GM12878 (cell line): ENCODE results near the gene TMEM38A. TPM values are rescaled to one million over a fixed set of nuclear protein-coding genes. Genes with fewer than 3 reads are reported as not detected.

Experiments used
- CHD1 ChIP-seq: IDR thresholded peaks from 2 replicates; pipeline ENCODE4 v1.6.1; 2012; ENCODE audit warnings: low read depth, low read length, improper control_type of control experiment
- DPF2 ChIP-seq: fragments of 450-650 bp; IDR thresholded peaks from 2 replicates; pipeline ENCODE4 v1.6.1; 2017; ENCODE audit warnings: mild to moderate bottlenecking
- NKRF ChIP-seq: fragments of 450-650 bp; conservative IDR thresholded peaks from 2 replicates; pipeline ENCODE4 v1.6.1; 2017; ENCODE audit warnings: mild to moderate bottlenecking, moderate library complexity
- SMC3 ChIP-seq: IDR thresholded peaks from 2 replicates; pipeline ENCODE4 v1.6.1; 2011; ENCODE audit warnings: low read length, improper control_type of control experiment, borderline replicate concordance
- TAF1 ChIP-seq: IDR thresholded peaks from 2 replicates; pipeline ENCODE4 v1.6.1; 2011; ENCODE audit warnings: mild to moderate bottlenecking, low read depth, low read length, borderline replicate concordance
- YY1 ChIP-seq: IDR thresholded peaks from 2 replicates; pipeline ENCODE4 v1.6.1; 2011; ENCODE audit warnings: low read depth, mild to moderate bottlenecking, low read length
- polyA plus RNA-seq, 11 experiments: library from polyadenylated mRNA; depleted of rRNA in 4 of 11; unstranded in 6 of 11; stranded (reverse) in 5 of 11; fragments of >200 nt; fragmentation: Nextera tagmentation in 4 of 11; fragmentation: Illumina TruSeq in 1 of 11; extraction: Ambion mirVana in 4 of 11; extraction: Trizol in 1 of 11; gene quantifications; 1 replicate in 1 of 11; 2 replicates in 10 of 11; pipeline versions ENCODE4 v1.2.1 to v1.2.3, GENCODE V29; 2011 to 2016; ENCODE audit warnings: inconsistent platforms in 2 of 11, missing spikeins in 2 of 11, low read depth in 1 of 11
- total RNA-seq, 4 experiments: library from RNA; depleted of rRNA in 3 of 4; stranded (reverse); fragments of >200 nt in 3 of 4; fragmentation: Illumina TruSeq in 1 of 4; extraction: Trizol in 1 of 4; gene quantifications; 2 replicates each; pipeline versions ENCODE4 v1.2.1 to v1.2.3, GENCODE V29; 2013 to 2021
- TF ChIP-seq, protein P1 (sequence below), 3 experiments: IDR thresholded peaks in 2 of 3; conservative IDR thresholded peaks in 1 of 3; 2 replicates each; pipeline ENCODE4 v1.5.1; 2011; ENCODE audit warnings: low read depth in 3 of 3, low read length in 3 of 3, mild to moderate bottlenecking in 3 of 3, control low read depth in 2 of 3, moderate library complexity in 2 of 3, inconsistent platforms in 1 of 3, mixed read lengths in 1 of 3; ENCODE audit not compliant: control insufficient read depth in 2 of 3, insufficient read depth in 1 of 3; ENCODE audit errors: extremely low read depth in 1 of 3

The TMEM38A gene
- total and polyA plus RNA-seq, 10 of the 15 experiments (the other 5 are each of a cell fraction or from before 2014, with no cell fraction given): 4.5 to 22.2 (median 15.0) TPM

DNA sequence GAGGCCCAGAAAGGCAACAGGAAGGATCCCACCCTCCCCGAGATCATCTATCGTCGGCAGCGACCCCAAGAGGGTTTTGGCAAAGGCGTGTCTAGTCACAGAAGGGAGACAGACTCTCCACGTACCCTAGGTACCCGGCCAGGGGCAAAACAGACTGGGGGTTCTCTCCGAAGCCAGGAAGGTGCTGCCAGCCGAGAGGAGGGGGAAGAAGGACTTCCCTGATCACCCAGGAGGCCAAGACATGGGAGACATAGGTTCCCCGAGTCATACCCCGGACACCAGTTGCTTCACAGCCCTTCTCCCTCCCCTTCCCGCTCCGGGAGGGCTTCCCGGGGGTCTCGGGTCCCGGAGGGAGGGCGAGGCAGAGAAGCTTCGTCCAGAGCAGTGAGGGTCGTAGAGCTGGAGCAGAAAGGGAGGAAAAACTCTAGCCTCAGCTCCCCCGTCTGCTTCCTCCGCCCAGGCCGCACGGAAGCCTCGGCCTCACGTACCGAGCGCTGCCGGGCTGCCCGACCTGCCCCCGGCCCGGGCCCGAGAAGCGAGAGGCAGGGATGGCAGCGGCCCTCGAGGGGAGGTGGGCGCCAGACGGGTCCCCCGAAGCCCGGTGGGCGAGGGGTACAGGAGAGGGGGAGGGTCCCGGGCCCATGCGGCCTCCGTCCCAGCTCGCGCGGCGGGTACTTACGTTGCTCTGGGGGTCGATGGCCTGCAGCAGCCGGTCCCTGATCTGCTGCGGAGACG lies 33.6 kb upstream of the TMEM38A start (continued):
- TF ChIP-seq SMC3 (no peak), DPF2 (no peak), CHD1 (peak; percentile 80; the same call in 1 of the 2 replicates), TAF1 (peak; percentile 48; the same call in 1 of the 2 replicates), NKRF (peak; percentile 49; the same call in 1 of the 2 replicates), YY1 (0 out of 2 replicates have a peak, but pooled peaks have one; percentile 19)
- TF ChIP-seq, protein P1, sequence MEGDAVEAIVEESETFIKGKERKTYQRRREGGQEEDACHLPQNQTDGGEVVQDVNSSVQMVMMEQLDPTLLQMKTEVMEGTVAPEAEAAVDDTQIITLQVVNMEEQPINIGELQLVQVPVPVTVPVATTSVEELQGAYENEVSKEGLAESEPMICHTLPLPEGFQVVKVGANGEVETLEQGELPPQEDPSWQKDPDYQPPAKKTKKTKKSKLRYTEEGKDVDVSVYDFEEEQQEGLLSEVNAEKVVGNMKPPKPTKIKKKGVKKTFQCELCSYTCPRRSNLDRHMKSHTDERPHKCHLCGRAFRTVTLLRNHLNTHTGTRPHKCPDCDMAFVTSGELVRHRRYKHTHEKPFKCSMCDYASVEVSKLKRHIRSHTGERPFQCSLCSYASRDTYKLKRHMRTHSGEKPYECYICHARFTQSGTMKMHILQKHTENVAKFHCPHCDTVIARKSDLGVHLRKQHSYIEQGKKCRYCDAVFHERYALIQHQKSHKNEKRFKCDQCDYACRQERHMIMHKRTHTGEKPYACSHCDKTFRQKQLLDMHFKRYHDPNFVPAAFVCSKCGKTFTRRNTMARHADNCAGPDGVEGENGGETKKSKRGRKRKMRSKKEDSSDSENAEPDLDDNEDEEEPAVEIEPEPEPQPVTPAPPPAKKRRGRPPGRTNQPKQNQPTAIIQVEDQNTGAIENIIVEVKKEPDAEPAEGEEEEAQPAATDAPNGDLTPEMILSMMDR (IDR thresholded peaks at IDR 0.05 in 2 of 3, conservative IDR thresholded peaks at IDR 0.05 in 1 of 3; ENCODE audit: control insufficient read depth in 2 of 3, extremely low read depth in 1 of 3, insufficient read depth in 1 of 3, low read depth in 3 of 3, low read length in 3 of 3): peak in 1 of 3 experiments; percentile 3; a peak in 1 of 6 replicates
